GM18505 (cell line): ENCODE results near the gene COX20.
A peak's percentile ranks its signal among the peaks of the same experiment; 100 is the strongest.
"Not testable (repeated sequence)": the region's sequence is repeated elsewhere in the genome, so short reads cannot be mapped to it uniquely, and the experiment has no call there.

Experiments
- ATAC-seq: cut with Tn5 transposase; IDR thresholded peaks from one replicate; pipeline ENCODE4 v1.9.1; 2021; ENCODE audit not compliant: unreplicated experiment
- POLR2A ChIP-seq: IDR thresholded peaks from 4 replicates; pipeline ENCODE4 v1.6.1; 2011; ENCODE audit warnings: borderline replicate concordance; ENCODE audit not compliant: insufficient read depth, insufficient read length; ENCODE audit errors: extremely low read depth

COX20 gene

DNA sequence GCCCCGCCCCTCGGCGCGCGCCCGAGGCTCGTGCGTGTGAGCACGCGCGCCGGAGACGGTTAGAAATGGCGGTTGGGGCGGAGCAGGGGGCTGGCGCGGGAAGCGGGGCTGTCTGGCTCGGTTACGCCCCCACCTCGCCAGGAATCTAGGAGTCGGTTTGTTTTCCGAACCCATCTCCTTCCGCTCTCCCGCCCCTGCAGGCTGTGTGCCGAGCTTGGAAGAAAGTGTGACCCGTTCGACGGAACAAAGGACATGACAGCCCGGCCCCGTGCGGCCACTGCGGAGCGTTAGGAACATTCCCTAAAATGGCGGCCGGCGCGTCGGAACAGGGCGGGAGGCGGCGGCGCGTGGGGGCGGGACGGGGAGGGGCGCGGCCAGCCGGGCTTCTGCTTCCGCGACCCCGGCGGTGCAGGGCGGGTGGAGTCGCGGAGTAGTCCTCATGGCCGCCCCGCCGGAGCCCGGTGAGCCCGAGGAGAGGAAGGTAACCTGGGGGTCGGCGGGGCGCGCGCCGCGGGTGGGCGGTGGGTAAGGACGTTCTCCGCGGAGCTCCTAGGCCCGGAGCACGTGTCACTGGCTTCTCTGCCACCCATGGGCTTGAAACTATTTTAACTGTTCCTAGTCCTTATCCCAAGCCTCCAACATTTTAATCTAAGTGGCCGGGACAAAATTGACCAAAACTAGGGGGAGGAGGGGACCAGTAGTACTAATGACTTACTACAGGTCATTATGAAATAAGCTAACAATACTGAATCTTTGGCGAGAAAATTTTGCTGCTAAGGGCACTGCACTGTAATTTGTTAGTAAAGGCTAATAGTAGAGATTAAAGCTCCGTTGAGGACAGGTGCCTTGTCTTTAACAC, at the start of gene COX20:
Gene COX20, plus strand, starts transcription at position 383 of the 859 bp plus-strand sequence. Its CDS starts 57 bp downstream, at position 440.
- ATAC-seq, result peak; percentile 67
- peak; percentile 81 for TF ChIP-seq POLR2A

DNA sequence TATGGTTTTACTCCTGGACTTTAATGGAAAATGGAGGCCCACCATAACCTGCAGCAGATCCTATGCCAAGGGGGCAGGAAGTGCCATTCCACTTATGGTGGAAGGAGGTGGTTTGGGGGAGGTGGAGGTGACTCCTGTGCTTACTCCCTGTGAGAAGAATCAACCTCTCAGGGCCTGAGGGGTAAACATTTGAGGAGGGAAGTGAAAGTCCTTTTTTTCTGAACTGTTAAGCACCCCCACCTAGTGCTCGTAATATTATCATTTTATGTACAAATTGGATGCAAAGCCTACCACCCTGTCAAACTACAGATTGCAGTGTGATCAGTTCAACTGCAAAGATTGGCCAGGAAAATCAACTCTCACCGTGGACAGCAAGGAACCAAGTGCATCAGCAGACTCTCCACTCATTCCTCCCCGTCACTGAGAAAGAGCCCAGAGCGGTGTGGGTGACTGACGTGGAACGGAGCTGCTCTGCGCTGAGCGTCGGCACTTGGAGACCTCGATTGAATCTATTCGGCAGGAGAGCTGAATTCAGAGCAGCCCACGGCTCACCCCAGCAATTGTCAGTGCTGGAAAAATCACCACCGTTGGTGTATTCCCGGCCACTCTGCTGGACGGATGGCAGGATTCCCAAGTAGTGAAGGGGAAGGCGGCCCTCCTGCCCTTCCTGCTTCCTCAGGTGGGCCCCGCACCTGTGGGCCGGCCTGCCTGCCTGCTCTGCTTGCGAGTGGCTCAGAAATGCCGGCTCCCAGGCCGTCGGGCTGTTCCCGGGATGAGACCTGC, 46.8 kb upstream of the COX20 start:
- ATAC-seq, result no peak
- no peak for TF ChIP-seq POLR2A

DNA sequence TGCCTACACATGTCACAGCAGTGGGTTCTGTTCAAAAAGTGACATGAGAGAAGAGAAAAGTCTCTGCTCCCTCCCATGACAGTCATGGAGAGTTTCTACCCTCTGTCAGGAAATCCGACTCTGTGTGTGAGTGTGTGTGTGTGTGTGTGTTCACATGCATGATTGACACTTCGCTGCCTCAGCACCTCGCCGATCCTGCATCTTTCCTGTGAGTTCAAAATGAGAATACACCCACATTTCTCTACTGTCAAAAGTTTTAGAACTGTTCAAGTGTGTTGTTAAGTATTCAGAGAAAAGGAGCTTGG, 46.2 kb upstream of the COX20 start:
- no peak for TF ChIP-seq POLR2A

GRCh38 chr1:244789731-244790130, 45.7 kb upstream of the COX20 start:
- no peak for TF ChIP-seq POLR2A
- ATAC-seq, result no peak

More for the DNA sequence above, 46.2 kb upstream of the COX20 start:
- ATAC-seq, result no peak

DNA sequence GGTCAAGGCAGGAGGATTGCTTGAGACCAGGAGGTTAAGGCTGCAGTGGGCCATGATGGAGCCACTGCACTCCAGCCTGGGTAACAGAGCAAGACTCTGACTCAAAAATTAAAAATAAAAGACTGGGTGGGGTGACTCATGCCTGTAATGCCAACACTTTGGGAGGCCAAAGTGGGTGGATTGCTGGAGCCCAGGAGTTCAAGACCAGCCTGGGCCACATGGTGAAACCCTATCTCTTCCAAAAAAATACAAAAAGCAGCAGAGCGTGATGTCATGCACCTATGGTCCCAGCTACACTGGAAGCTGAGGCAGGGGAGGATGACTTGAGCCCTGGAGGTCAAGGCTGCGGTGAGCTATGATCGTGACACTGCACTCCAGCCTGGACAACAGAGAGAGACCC, 44.4 kb upstream of the COX20 start:
- TF ChIP-seq POLR2A, result no peak
- ATAC-seq, result no peak

DNA sequence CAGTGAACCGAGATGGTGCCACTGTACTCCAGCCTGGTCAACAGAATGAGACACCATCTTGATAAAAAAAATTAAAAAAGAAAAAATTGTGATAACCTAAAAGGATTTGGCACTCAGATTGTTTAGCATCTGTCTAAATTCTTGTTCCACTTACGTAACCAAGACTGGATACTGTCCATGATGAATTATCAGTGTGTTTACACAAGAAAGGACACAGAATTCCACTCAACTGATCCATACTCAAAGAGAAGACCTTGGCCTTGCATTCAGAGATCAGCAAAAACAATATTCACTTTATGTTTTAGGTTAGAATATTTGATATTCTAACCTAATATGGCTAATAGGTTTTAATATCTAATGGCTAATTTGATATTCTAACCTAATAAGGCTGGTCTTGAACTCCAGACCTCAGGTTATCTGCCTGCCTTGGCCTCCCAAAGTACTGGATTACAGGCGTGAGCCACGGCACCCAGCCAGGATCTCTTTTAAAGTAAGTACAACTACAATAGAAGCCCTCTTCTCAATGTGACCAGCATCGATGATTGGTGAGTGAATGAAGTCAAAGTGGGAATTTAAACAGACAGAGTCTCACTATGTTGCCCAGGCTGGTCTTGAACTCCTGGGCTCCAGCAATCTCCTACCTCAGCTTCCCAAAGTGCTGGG, 43.1 kb upstream of the COX20 start:
- no peak for TF ChIP-seq POLR2A
- no peak for ATAC-seq

- no peak for ATAC-seq
- TF ChIP-seq POLR2A, result no peak
Observed at GRCh38 chr1:244794071-244794470, 41.4 kb upstream of the COX20 start.

DNA sequence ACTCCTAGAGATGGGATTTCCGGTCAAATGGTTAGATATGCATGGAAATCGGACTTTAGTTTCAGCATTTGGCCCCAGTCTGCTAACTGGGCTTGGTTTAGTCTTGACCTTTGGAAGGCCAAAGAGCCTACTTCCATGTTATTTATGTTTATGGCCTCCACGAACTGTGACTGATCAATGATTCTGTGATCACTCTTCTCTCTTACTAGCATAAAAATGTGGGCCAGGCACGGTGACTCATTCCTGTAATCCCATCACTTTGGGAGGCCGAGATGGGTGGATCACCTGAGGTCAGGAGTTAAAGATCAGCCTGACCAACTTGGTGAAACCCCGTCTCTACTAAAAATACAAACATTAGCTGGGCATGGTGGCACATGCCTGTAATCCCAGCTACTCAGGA, 40.9 kb upstream of the COX20 start:
- ATAC-seq, result not testable (repeated sequence)

GRCh38 chr1:244796719-244797406, 38.6 kb upstream of the COX20 start:
- ATAC-seq, result no peak
- no peak for TF ChIP-seq POLR2A

DNA sequence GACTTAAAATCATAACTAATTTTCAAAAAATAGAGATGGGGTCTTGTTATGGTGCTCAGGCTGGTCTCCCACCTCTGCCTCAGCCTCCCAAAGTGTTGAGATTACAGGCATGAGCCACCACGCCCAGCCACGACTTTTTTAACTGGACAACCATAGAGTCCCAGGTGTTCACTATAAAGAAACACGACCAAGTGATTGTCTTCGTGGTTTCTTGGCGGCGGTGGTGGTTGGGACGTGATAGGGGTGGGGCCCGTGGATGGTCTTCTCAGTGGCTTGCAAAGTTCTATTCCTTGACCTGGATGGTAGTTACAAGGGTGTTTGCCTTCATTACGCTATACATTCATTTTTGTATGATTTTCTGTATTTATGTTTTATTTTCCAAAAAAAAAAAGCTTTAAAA, 34.6 kb upstream of the COX20 start:
- no peak for TF ChIP-seq POLR2A
- ATAC-seq, result no peak

DNA sequence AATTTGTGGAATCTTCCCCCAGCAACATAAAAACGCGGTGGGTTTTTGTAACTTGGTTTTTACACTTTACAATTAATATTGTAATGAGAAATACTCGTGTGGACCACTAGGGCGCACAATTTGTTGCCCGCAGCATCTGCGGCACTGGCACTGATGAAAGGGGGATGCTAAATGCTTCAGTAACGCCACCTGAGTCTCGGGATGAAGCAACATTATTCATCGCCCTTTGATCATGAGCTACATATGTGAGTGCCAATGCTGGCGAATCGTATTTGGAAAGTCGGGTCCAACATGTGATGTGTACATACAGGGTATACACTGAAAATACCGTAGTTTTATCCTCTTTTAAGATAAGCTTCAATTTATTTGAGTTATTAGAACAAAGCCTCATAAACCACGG, 34.2 kb upstream of the COX20 start:
- ATAC-seq, result peak; percentile 85
- no peak for TF ChIP-seq POLR2A

- no peak for TF ChIP-seq POLR2A
- no peak for ATAC-seq
Observed at GRCh38 chr1:244802041-244802440, 33.4 kb upstream of the COX20 start.

DNA sequence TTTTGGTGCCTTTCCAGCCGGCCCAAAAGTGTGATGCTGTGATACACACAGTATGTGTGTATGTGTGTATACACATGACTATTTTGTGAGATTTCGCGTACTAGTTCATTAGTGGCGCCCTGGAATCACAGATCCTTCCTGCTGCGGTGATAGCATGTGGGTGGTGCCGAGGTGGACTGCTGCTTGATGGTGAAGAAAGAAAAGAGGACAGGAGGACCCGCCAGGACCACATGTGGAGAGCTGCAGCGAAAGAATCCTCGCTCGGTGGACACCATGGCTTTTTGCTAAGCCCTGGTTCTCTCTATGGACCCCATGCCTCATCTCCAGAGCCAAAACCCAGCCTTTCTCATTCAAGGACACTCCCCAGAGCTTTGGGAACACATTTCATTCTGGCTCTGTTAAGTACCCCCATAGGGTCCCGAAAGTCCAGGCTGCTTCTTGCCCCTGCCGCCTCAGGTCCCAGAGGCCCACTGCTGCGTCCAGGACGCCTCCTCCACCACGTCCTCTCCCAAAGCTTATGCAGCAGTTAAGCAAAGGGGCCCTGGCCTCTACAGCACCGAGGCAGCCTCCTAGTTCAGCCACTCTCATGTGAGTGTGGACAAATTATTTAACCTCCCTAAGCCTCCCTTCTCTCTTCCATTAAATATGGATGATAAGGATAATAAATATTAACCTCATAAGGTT, 32.8 kb upstream of the COX20 start:
- no peak for TF ChIP-seq POLR2A
- no peak for ATAC-seq

- no peak for TF ChIP-seq POLR2A
- no peak for ATAC-seq
Observed at GRCh38 chr1:244804841-244805240, 30.6 kb upstream of the COX20 start.
